Stimulated activated CD4-positive, alpha-beta T cell treated with anti-CD3 and anti-CD28 coated beads, Interleukin-12 subunit alpha, Interleukin-12 subunit beta, amount 100 ng/mL, for 48 hours (primary cell): ENCODE measurements around the gene GPR183.

ENCODE experiments used
- DNase-seq, 3 donors: peaks; one replicate each; pipeline ENCODE4 v3.0.0-alpha.2; 2020; ENCODE audit warnings: low read depth in 2 of 3, low spot score in 1 of 3

Gene GPR183, protein sequence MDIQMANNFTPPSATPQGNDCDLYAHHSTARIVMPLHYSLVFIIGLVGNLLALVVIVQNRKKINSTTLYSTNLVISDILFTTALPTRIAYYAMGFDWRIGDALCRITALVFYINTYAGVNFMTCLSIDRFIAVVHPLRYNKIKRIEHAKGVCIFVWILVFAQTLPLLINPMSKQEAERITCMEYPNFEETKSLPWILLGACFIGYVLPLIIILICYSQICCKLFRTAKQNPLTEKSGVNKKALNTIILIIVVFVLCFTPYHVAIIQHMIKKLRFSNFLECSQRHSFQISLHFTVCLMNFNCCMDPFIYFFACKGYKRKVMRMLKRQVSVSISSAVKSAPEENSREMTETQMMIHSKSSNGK

GRCh38 chr13:99307247-99307646 lies at the start of gene GPR183:
Gene GPR183, minus strand, starts transcription at chr13:99307399. Its CDS starts 11,254 bp downstream, at chr13:99296145.
- DNase-seq = no peak

DNA sequence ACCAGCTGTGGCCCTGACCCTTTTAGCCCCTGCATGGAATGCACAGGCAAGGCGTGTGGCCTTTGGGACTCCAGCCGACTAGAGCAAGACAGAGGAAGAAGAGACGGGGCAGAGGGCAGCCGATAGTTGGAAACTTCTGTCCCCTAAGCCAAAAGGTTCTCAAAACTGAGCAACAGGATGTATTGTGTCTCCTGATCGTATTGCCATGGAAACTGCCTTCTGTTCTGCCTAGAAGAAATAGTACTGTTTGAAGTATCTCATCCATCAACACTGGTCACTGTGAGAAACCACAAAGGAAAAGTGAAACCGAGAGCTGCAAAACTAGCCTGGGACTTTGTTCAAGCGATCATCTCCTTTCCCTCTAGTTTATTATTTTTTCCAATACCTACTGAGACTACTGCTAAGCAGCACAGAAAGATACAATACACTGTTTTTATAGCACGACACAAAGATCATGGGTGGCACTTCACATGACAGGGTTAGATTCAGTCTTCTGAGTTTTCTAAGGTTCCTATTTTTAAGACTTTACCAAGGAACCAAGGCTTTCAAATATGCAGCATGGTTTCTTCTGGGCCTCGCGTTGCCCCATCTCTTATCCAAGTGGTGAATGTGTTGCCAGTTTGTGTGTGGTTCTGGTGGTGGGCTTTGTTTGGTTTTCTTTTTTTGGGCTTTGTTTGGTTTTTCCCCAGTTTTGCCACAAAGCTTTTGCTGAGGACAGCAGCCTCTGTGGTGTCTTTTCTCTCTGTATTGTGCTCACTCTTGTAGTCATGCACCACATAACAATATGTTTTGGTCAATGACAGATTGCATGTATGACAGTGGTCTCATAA lies 49.3 kb upstream of the GPR183 start:
- no peak for DNase-seq

GRCh38 chr13:99356012-99356261 lies 48.7 kb upstream of the GPR183 start:
- no peak for DNase-seq

- DNase-seq = no peak
These were observed 48.2 kb upstream of the GPR183 start for GRCh38 chr13:99355267-99356011.

GRCh38 chr13:99354371-99354951 lies 47.3 kb upstream of the GPR183 start:
- DNase-seq = no peak

- DNase-seq = no peak
These were observed 46.6 kb upstream of the GPR183 start for GRCh38 chr13:99353836-99354235.

- no peak for DNase-seq
These were observed 46.0 kb upstream of the GPR183 start for GRCh38 chr13:99353246-99353600.

DNA sequence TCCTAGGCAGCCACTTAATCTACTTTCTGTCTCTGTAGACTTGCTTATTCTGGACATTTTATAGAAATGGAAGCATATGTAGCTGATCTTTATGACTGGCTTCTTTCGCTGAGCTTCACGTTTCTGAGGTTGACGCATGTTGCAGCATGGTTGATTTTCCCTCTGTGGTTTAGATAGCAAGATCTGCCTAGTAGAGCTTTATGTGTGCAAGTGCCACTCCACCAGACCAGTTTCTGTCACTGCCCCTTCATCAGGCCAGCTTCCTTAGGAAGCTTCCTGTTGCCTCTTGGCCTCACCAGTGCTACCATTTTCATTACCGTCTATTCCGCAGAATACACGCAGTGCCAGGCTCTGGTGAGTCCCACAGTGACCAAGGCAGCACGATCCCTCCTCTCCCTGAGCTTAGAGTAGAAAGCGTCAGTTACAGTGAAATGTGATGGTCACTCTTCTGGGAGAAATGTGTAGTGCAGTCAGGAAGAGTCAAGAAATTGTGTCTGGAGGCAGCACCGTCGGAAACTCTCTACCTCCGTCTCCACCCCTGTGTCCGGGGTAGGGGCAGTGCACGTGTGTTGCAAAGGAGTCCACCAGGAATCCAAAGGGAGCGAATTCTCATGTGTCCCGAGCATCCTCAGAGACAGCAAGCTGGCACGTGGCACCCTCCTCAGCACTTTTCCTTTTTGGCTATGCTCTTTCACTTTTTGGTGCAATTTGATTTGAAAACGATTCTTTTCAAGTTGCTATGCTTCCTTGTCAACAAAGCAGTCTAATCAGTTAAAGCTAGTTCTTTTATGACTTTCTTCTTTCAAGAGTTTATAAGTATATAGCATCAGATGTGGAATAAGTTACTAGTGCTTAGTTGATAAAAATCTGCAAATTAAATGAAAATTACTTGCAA lies 45.4 kb upstream of the GPR183 start:
- DNase-seq = no peak

DNA sequence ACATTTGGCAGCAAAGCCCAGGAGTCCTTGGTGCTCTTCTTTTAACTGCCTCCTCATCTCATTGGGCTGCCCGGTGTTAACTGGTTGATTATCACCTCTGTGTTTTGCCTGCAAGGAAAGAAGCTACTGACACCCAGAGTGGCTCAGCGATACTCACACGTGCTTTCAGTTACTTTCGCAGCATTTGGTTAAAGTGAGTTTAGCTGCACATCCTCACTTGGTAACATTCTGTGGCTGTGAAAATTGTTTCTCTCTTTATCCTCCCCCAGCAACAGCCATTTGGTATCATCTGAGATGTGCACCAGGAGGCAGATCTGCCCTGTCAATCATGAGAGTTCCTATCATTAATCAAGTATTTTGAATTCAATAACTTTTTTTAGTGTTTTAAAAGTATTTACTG lies 44.6 kb upstream of the GPR183 start:
- no peak for DNase-seq

DNA sequence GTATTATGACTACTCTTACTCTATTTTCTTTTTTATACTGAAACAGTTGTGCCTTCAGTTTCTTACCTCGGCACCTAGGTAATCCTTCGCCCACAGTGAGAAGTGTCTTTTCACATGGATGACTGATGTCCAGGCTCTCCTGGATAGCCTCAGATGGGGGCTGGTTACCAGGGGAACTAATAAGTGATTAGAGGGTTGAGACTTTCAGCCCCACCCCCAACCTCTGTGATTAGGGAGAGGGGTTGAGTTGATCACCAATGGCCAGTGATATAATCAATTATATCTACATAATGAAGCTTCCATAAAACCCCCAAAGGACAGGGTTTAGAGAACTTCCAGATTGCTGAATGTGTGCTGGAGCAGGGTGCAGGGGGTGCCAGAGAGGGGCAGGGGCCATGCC lies 43.0 kb upstream of the GPR183 start:
- DNase-seq = no peak

- no peak for DNase-seq
These were observed 40.8 kb upstream of the GPR183 start for GRCh38 chr13:99347911-99348451.

- no peak for DNase-seq
These were observed 40.2 kb upstream of the GPR183 start for GRCh38 chr13:99347335-99347878.

GRCh38 chr13:99346335-99347042 lies 39.3 kb upstream of the GPR183 start:
- no peak for DNase-seq

- no peak for DNase-seq
These were observed 38.1 kb upstream of the GPR183 start for GRCh38 chr13:99345345-99345744.

DNA sequence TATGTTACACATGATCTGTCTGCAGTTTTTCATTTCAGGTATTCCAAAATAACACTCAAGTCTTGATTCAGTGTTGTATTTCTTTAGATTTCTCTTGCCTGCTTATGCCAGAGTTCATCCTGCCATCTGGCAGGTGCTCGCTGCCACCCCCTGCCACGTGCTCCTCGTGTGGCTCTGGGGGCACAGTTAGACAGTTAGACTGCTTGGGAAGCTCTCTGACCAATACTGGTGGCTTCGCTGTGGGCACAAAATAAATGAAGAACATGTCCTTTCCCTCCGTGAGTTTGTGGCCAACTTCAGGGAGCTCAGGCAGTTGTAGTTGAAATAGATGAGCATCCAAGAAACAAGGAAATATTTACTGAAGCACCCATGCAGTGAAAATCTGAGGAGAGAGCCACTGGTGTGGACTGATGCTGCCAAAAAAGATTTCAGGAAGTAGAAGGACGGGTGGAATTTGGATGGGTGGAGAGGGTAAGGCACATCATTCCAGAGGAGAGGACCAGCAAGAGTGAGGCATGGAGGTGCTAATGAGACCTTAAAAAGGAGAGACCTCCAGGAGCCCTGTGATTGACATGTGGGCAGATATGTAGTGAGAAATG lies 37.5 kb upstream of the GPR183 start:
- no peak for DNase-seq

DNA sequence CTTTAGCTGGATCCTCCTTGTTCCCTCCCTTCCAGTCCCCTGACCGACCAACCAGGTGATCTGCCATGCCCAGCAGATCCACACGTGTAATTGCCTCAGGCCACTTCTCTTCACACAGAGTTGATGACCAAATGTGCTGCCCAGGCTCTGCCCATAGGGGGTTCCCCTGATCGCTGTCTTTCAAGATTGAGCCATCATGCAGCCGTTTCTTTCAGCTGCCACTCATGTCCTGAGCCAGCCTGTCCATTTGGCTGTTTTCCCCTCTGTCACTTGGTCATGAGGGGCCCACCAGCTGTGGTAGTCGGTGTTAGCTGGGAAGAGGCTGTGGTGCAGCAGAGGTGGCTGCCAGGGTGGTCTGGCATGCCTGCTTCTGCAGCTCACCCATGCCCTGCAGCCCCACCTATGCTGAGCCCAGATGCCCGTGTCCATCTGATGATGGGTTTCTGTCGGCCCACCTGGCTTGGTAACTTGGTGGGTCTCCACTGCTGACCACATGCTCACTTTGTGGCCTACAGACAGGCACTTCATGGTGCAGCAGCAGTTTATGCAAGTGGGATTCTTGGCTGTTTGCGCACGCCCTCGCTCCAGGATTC lies 35.6 kb upstream of the GPR183 start:
- no peak for DNase-seq

DNA sequence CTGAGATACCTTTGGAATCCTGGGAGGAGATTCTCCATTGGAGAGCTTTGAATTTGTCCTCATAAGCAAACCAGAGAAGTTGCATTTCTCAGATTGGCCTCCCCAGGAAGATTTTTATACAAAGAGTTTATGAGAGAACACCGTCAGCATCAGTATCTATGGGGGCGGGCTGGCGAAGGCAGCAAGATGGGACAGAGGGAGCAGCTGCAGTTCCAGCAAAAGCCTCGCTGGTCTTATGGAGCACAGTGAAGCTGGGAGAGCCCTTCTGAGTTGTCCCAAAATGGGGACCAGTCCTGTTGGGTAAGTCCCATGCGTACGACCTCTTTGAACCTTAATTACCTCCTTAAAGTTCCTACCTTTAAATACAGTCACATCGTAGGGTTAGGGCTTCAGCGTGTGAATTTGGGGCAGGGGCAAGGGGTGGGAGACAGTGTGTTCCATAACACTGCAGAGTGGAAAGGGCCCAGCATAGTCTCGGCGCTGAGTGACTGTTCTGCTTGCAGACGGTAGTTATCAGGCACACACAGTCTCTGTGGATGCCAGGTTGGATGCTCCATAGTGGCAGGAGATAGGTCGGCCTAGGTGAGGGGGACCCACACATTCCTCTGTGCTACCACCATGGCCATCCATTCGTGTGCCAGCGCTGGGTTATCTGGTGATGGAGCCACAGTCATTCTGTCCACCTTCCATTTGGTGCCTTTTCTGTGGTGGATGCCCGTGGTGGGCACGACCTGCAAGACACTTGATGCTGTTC lies 34.9 kb upstream of the GPR183 start:
- DNase-seq = no peak

DNA sequence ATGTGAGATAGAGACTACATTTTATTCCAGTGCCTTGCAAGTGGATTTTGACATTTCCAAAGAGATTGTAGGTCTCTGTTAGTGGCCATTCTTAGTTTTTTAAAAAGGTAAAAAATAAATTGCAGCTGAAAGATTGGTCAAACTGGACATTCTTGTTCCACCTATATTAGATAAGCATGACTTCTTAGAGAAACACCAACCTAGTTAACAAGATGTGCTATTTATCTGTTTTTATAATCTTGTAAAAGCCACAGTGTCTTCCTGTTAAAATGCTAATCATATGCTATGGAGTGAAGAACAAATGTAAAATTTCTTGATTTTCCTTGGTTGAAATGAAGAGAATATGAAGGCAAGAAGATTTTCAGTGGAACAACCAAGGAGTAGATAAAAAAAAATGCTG lies 33.4 kb upstream of the GPR183 start:
- DNase-seq = no peak
